CD4-positive, alpha-beta T cell (primary cell): Measurements from ENCODE around the gene HSPBAP1. TPM values are rescaled to one million over a fixed set of nuclear protein-coding genes. Genes with fewer than 3 reads are reported as not detected.

ENCODE experiments used
- ATAC-seq: fragments of 200-7000 bp; cut with Tn5 transposase; one replicate; pipeline ENCODE4 v1.10.0; 2022; ENCODE audit warnings: mild to moderate bottlenecking; ENCODE audit not compliant: poor library complexity
- CTCF ChIA-PET: fragments of 350-600 bp; sonication (Branson Sonifier 250); formaldehyde crosslinking; loops from one replicate; lab custom pipeline; 2021; ENCODE audit warnings: antibody characterized with exemption, inconsistent platforms; lab: Charles Lee
- POLR2A ChIA-PET: fragments of 350-600 bp; sonication (Branson Sonifier 250); formaldehyde crosslinking; loops from one replicate; lab custom pipeline; 2021; ENCODE audit warnings: antibody characterized with exemption, inconsistent platforms; lab: Charles Lee
- DNase-seq, 14 experiments: peaks; one replicate each; pipeline ENCODE4 v3.0.0-alpha.2; 2013 to 2020; ENCODE audit warnings: mixed read lengths in 2 of 14
- H3K27ac ChIP-seq, 2 donors: one replicate each; pipeline versions ENCODE4 v1.5.1 to v1.7.0; 2013; ENCODE audit warnings: low read length in 2 of 2, low read depth in 1 of 2, mild to moderate bottlenecking in 1 of 2
- H3K27me3 ChIP-seq, 2 experiments: 1 replicate in 1 of 2; 2 replicates in 1 of 2; pipeline versions ENCODE4 v1.6.1 to v1.7.0; 2013; ENCODE audit warnings: low read length in 2 of 2, control low read depth in 1 of 2, mild to moderate bottlenecking in 1 of 2, moderate library complexity in 1 of 2; ENCODE audit not compliant: insufficient read depth in 2 of 2, control insufficient read depth in 1 of 2
- H3K36me3 ChIP-seq: one replicate; pipeline ENCODE4 v1.6.1; 2013; ENCODE audit warnings: low read length, control low read depth; ENCODE audit not compliant: insufficient read depth
- H3K4me1 ChIP-seq: one replicate; pipeline ENCODE4 v1.6.1; 2013; ENCODE audit warnings: low read length, control low read depth; ENCODE audit not compliant: insufficient read depth
- H3K4me3 ChIP-seq: one replicate; pipeline ENCODE4 v1.5.1; 2013; ENCODE audit warnings: mild to moderate bottlenecking, low read length, moderate library complexity
- H3K9me3 ChIP-seq, 2 experiments: 1 replicate in 1 of 2; 2 replicates in 1 of 2; pipeline versions ENCODE4 v1.6.1 to v1.7.0; 2013; ENCODE audit warnings: low read length in 2 of 2, mild to moderate bottlenecking in 2 of 2, control low read depth in 1 of 2, moderate library complexity in 1 of 2; ENCODE audit not compliant: control insufficient read depth in 1 of 2, insufficient read depth in 1 of 2
- H3K27ac Mint-ChIP-seq: one replicate; pipeline ENCODE4 v1.8.0; 2020; ENCODE audit warnings: mixed read lengths
- H3K27me3 Mint-ChIP-seq: one replicate; pipeline ENCODE4 v1.8.0; 2021; ENCODE audit warnings: mixed read lengths
- H3K36me3 Mint-ChIP-seq: one replicate; pipeline ENCODE4 v1.8.0; 2021; ENCODE audit warnings: low read depth, mixed read lengths
- H3K4me1 Mint-ChIP-seq: one replicate; pipeline ENCODE4 v1.8.0; 2021; ENCODE audit warnings: low read depth, mixed read lengths
- H3K4me3 Mint-ChIP-seq: one replicate; pipeline ENCODE4 v1.8.0; 2020; ENCODE audit warnings: mild to moderate bottlenecking, mixed read lengths
- H3K9me3 Mint-ChIP-seq: one replicate; pipeline ENCODE4 v1.8.0; 2020; ENCODE audit warnings: mixed read lengths
- intact Hi-C, 2 experiments: fragments of 100-400 bp; cut with DNase I in 1 of 2; cut with micrococcal nuclease in 1 of 2; formaldehyde crosslinking; loops; one replicate each; pipeline versions ENCODE4 v1.15.1 to v1.9.0; 2023 to 2025; cut with DNase I, micrococcal nuclease
- total RNA-seq, 174 experiments: library from RNA in 2 of 174; stranded (reverse) in 2 of 174; gene quantifications; one replicate each; pipeline ENCODE4 v1.2.3 and lab custom pipeline; 2021 to 2026
- TF ChIP-seq, protein P1 (sequence below): fragments of 200-600 bp; IDR thresholded peaks from one replicate; pipeline ENCODE4 v1.8.0; 2022; ENCODE audit warnings: antibody characterized with exemption, mild to moderate bottlenecking

HSPBAP1 gene
- total RNA-seq, 2 experiments from 2014 or later: 9.3 to 11.0 TPM

DNA sequence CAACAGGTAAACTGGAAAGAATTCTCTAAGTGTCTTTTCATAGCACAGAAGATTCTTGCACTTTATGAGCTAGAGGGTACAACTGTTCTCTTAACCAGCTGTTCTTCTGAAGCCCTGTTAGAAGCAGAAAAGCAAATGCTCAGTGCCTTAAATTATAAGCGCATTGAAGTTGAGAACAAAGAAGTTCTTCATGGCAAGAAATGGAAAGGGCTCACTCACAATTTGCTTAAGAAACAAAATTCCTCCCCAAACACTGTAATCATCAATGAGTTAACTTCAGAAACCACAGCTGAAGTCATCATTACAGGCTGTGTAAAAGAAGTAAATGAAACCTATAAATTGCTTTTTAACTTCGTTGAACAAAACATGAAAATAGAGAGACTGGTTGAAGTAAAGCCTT, 93.4 kb downstream of the HSPBAP1 start:
- ATAC-seq (no peak), DNase-seq (no peak)
- H3K27me3 Mint-ChIP-seq: no peaks in the 10 kb centered on the region
- Histone ChIP-seq H3K9me3 (no peaks in the 10 kb centered on the region), H3K36me3 (peaks cover 91% of the 10 kb centered on the region), H3K27me3 (no peaks in the 10 kb centered on the region), H3K27ac (no peak overlapping the region), H3K4me3 (no peak overlapping the region), H3K4me1 (no peaks in the 10 kb centered on the region)
- TF ChIP-seq, protein P1, sequence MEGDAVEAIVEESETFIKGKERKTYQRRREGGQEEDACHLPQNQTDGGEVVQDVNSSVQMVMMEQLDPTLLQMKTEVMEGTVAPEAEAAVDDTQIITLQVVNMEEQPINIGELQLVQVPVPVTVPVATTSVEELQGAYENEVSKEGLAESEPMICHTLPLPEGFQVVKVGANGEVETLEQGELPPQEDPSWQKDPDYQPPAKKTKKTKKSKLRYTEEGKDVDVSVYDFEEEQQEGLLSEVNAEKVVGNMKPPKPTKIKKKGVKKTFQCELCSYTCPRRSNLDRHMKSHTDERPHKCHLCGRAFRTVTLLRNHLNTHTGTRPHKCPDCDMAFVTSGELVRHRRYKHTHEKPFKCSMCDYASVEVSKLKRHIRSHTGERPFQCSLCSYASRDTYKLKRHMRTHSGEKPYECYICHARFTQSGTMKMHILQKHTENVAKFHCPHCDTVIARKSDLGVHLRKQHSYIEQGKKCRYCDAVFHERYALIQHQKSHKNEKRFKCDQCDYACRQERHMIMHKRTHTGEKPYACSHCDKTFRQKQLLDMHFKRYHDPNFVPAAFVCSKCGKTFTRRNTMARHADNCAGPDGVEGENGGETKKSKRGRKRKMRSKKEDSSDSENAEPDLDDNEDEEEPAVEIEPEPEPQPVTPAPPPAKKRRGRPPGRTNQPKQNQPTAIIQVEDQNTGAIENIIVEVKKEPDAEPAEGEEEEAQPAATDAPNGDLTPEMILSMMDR: no peak
- ChIA-PET CTCF (no interaction called here), POLR2A (interaction anchor here (1.0 kb wide), 1 partner anchor 164 kb away, joined by 3 read pairs; no protein-coding TSS in a partner anchor)
- intact Hi-C loops: no loop called here
- H3K4me1 Mint-ChIP-seq: peaks cover 8% of the 10 kb centered on the region
- peaks cover 93% of the 10 kb centered on the region for H3K36me3 Mint-ChIP-seq
- no peak overlapping the region for H3K4me3 Mint-ChIP-seq
- H3K27ac Mint-ChIP-seq: no peak overlapping the region
- no peaks in the 10 kb centered on the region for H3K9me3 Mint-ChIP-seq

DNA sequence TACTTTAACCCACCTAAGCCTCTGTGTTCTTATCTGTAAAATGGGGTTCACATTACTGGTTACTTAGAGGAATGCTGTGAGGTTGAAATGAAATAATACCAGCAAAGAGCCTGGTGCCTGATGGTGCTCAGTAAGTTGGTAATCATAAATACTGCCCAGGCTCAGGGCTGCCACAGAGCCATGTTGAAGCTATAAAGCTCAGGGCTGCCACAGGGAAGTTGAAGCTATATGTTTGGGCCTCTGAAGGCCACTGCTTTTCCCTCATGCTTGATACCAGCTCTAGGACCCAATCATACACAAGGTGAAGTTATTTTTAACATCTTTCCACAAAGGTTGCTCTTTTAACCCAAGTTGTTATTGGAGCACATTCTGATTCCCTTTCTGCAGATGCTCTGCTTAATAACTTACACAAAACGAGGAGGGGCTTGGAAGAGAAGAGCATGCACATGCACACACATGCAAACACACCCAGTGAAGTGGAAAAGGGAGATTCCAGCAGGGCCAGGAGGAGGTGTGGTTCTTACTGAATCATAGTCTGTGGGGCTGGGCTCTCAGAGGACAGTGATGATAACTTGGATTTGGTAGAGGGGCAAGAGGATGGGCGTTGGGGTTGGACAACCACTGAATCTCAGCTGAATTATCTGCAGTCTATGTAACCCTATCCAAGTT, 95.5 kb downstream of the HSPBAP1 start:
- ATAC-seq: no peak
- CTCF ChIA-PET: interaction anchor here (1.4 kb wide), 1 partner anchor 262 kb away, joined by 3 read pairs; no protein-coding TSS in a partner anchor

DNA sequence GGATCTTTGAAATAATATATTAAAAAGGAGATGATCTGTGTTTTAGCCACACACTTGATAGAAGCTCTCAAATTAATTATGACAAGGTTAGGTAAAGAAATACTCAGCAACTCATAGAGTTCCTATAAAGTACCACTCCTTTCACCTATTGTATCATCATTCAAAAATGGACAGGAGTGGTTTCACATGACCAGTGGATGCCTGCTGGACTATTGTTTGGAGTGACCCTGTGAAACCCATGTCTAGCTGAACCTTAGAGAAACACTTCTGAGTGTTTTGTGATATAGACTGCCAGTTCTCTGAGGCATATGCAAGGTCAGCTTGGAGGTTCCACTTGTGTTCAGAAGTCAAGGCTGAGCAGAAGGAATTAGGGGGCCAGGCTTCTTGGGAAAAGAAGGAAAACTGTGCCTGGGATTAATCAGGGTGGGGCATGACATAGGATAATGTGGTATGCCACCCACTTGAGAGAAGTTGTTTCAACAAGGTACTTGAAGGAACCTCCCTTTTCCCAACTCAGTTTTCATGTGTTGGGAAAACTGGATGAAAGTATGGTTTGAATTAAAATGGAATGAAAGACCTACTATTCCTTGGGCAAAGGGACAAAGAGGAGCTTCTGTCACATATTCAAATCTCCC, 97.6 kb downstream of the HSPBAP1 start:
- peaks cover 90% of the 10 kb centered on the region for H3K36me3 Mint-ChIP-seq
- DNase-seq (no peak), ATAC-seq (no peak)
- peaks cover 12% of the 10 kb centered on the region for H3K4me1 Mint-ChIP-seq
- Histone ChIP-seq H3K9me3 (no peaks in the 10 kb centered on the region), H3K36me3 (peaks cover 91% of the 10 kb centered on the region), H3K4me3 (no peak overlapping the region), H3K27me3 (no peaks in the 10 kb centered on the region), H3K27ac (no peak overlapping the region), H3K4me1 (no peaks in the 10 kb centered on the region)
- POLR2A ChIA-PET: interaction anchor here (1.1 kb wide), 1 partner anchor 97 kb away, joined by 3 read pairs; the partner anchor contains the start of gene HSPBAP1
- CTCF ChIA-PET: interaction anchor here (1.1 to 1.2 kb wide), 2 partner anchors 12 to 16 kb away, joined by 4 read pairs; no protein-coding TSS in a partner anchor
- TF ChIP-seq, protein P1: no peak
- H3K4me3 Mint-ChIP-seq: no peak overlapping the region
- no peaks in the 10 kb centered on the region for H3K9me3 Mint-ChIP-seq
- H3K27ac Mint-ChIP-seq: no peak overlapping the region
- H3K27me3 Mint-ChIP-seq: no peaks in the 10 kb centered on the region
- intact Hi-C loops: no loop called here

More for the DNA sequence above, 95.5 kb downstream of the HSPBAP1 start:
- no peak for DNase-seq
- peaks cover 8% of the 10 kb centered on the region for H3K4me1 Mint-ChIP-seq
- H3K27me3 Mint-ChIP-seq: no peaks in the 10 kb centered on the region
- no peak overlapping the region for H3K4me3 Mint-ChIP-seq
- H3K36me3 Mint-ChIP-seq: peaks cover 93% of the 10 kb centered on the region
- no peak overlapping the region for H3K4me3 ChIP-seq
- H3K27ac Mint-ChIP-seq: no peak overlapping the region
- H3K9me3 Mint-ChIP-seq: no peaks in the 10 kb centered on the region
- POLR2A ChIA-PET: no interaction called here
- H3K27me3 ChIP-seq: no peaks in the 10 kb centered on the region
- H3K27ac ChIP-seq: no peak overlapping the region
- TF ChIP-seq, protein P1: no peak
- H3K36me3 ChIP-seq: peaks cover 92% of the 10 kb centered on the region
- H3K9me3 ChIP-seq: no peaks in the 10 kb centered on the region
- H3K4me1 ChIP-seq: no peaks in the 10 kb centered on the region
- intact Hi-C loops: no loop called here
